Heart left ventricle (tissue), 13 donors: Measurements from ENCODE around the gene CABLES2.

ENCODE experiments used
- POLR2A ChIP-seq, 2 donors: fragments of 450-650 bp; IDR thresholded peaks; one replicate each; pipeline ENCODE4 v1.6.1; 2017; ENCODE audit warnings: antibody characterized with exemption in 2 of 2, mild to moderate bottlenecking in 2 of 2, moderate library complexity in 2 of 2
- TF ChIP-seq, protein P1 (sequence below), 12 donors: fragments of 200-600 bp; sonication (generic) in 4 of 12; IDR thresholded peaks; one replicate each; pipeline versions ENCODE4 v1.5.0 to v1.8.0; 2018 to 2022; ENCODE audit warnings: antibody characterized with exemption in 12 of 12, mild to moderate bottlenecking in 5 of 12
- donor health status: ischemic (EF 13 %, LVEDD 7.1; RV severe dilation, severe dysfunction).
- donor health status: DM: no; HTN: yes; CAD: no.
- donor health status: DM: no; HTN: no; CAD: no.
- donor health status: ischemic (EF 25% LVEDD 6.9; RV normal size, moderate dysfunction).
- donor health status: ischemic (EF 25% LVEDD 5.7; RV mildly dilated, moderate dysfunction).
- donor health status: ischemic (EF 35%, LVEDD 5.7; RV mildly dilated, moderate dysfunction).
- donor health status: nonischemic (EF 11% LVEDD 7.7; RV severe dilation, severe dysfunction).
- donor health status: DM: yes; HTN: yes; CAD: no.
- donor health status: PGD.
- donor health status: ischemic (EF 29% LVEDD 5.4; RV normal size, mild dysfunction).
- donor health status: nonischemic (EF 23%, LVEDD 6.1; RV moderate dilation, normal function).

- TF ChIP-seq, protein P1, sequence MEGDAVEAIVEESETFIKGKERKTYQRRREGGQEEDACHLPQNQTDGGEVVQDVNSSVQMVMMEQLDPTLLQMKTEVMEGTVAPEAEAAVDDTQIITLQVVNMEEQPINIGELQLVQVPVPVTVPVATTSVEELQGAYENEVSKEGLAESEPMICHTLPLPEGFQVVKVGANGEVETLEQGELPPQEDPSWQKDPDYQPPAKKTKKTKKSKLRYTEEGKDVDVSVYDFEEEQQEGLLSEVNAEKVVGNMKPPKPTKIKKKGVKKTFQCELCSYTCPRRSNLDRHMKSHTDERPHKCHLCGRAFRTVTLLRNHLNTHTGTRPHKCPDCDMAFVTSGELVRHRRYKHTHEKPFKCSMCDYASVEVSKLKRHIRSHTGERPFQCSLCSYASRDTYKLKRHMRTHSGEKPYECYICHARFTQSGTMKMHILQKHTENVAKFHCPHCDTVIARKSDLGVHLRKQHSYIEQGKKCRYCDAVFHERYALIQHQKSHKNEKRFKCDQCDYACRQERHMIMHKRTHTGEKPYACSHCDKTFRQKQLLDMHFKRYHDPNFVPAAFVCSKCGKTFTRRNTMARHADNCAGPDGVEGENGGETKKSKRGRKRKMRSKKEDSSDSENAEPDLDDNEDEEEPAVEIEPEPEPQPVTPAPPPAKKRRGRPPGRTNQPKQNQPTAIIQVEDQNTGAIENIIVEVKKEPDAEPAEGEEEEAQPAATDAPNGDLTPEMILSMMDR (IDR thresholded peaks at IDR 0.05) = no peak
- no peak for TF ChIP-seq POLR2A (IDR thresholded peaks at IDR 0.05)
Observed at GRCh38 chr20:62353289-62354030, 53.6 kb downstream of the CABLES2 start.
